Measurements from ENCODE around the gene OR8B3.

- no peak for TF ChIP-seq CTCF (IDR thresholded peaks at IDR 0.05)
- no peak for TF ChIP-seq POLR2A (IDR thresholded peaks at IDR 0.05)
Observed at GRCh38 chr11:124442847-124443246, 44.0 kb upstream of the OR8B3 start.
